Measurements from ENCODE around the gene GNG12.

The GNG12 gene

GRCh38 chr1:67840449-67840848, 7.2 kb upstream of the GNG12 start:
- DNase-seq (ENCODE audit: low read depth), result no peak

GRCh38 chr1:67839826-67840225, 6.6 kb upstream of the GNG12 start:
- DNase-seq (ENCODE audit: low read depth), result no peak

GRCh38 chr1:67838180-67838910, 5.1 kb upstream of the GNG12 start:
- no peak for DNase-seq (ENCODE audit: low read depth)

- DNase-seq (ENCODE audit: low read depth), result no peak
Measured at GRCh38 chr1:67836769-67837168, 3.5 kb upstream of the GNG12 start.

- DNase-seq (ENCODE audit: low read depth), result no peak
Measured at GRCh38 chr1:67835663-67836452, 2.6 kb upstream of the GNG12 start.

- no peak for DNase-seq (ENCODE audit: low read depth)
Measured at GRCh38 chr1:67834246-67834877, 1.1 kb upstream of the GNG12 start.

GRCh38 chr1:67833602-67833940, 304 bp upstream of the GNG12 start:
- no peak for DNase-seq (ENCODE audit: low read depth)

GRCh38 chr1:67831850-67832513, 1.3 kb downstream of the GNG12 start:
- no peak for DNase-seq (ENCODE audit: low read depth)

- DNase-seq (ENCODE audit: low read depth), result no peak
Measured at GRCh38 chr1:67830928-67831830, 2.1 kb downstream of the GNG12 start.

- no peak for DNase-seq (ENCODE audit: low read depth)
Measured at GRCh38 chr1:67830226-67830625, 3.0 kb downstream of the GNG12 start.

GRCh38 chr1:67827688-67828087, 5.6 kb downstream of the GNG12 start:
- DNase-seq (ENCODE audit: low read depth), result no peak

- no peak for DNase-seq (ENCODE audit: low read depth)
Measured at GRCh38 chr1:67825591-67825990, 7.7 kb downstream of the GNG12 start.

- DNase-seq (ENCODE audit: low read depth), result no peak
Measured at GRCh38 chr1:67824766-67825165, 8.5 kb downstream of the GNG12 start.

GRCh38 chr1:67823615-67824014, 9.7 kb downstream of the GNG12 start:
- no peak for DNase-seq (ENCODE audit: low read depth)

- no peak for DNase-seq (ENCODE audit: low read depth)
Measured at GRCh38 chr1:67821263-67821662, 12.0 kb downstream of the GNG12 start.

- no peak for DNase-seq (ENCODE audit: low read depth)
Measured at GRCh38 chr1:67818725-67819301, 14.5 kb downstream of the GNG12 start.

GRCh38 chr1:67818162-67818561, 15.1 kb downstream of the GNG12 start:
- no peak for DNase-seq (ENCODE audit: low read depth)

GRCh38 chr1:67817319-67817718, 15.9 kb downstream of the GNG12 start:
- DNase-seq (ENCODE audit: low read depth), result no peak

- no peak for DNase-seq (ENCODE audit: low read depth)
Measured at GRCh38 chr1:67816506-67816905, 16.8 kb downstream of the GNG12 start.

- no peak for DNase-seq (ENCODE audit: low read depth)
Measured at GRCh38 chr1:67816095-67816475, 17.2 kb downstream of the GNG12 start.
